Measurements from ENCODE around the gene MACROD2. TPM values are rescaled to one million over a fixed set of nuclear protein-coding genes. Genes with fewer than 3 reads are reported as not detected.

MACROD2 gene
- total and polyA plus RNA-seq, 8 donors, result 0.78 to 31.3 (median 10.9) TPM; not detected in 1

DNA sequence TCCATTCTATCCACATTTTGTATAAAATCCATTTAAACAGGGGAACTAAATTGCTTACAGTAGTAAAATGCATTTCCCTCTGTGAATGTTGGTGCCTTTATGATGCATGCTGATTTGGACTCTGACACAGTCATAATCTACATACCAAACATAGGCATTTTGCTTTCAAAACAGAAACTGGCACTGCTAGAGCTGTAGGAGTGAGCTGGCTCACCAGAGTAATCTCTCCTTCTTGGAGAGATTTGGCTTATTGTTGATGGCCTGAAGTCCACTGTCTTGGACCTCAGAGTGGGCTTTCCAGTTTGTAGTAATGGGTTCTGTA is 705.3 kb downstream of the MACROD2 start:
- Histone ChIP-seq H3K36me3 (no peaks in the 10 kb centered on the region), H3K27ac (peak overlapping the region in 1 of 5 donors; percentile 27), H3K4me3 (no peak overlapping the region), H3K9me3 (no peaks in the 10 kb centered on the region), H3K27me3 (no peaks in the 10 kb centered on the region), H3K4me1 (peaks cover 0 to 40% (median 5%) of the 10 kb centered on the region in 4 donors)
- TF ChIP-seq CTCF (IDR thresholded peaks at IDR 0.05) (no peak), POLR2AphosphoS5 (IDR thresholded peaks at IDR 0.05) (no peak), EP300 (IDR thresholded peaks at IDR 0.05) (no peak), POLR2A (IDR thresholded peaks at IDR 0.05) (no peak)
- intact Hi-C loops (cut with DNase I; ENCODE audit: low total_unique reads), result no loop called here
- DNase-seq, result peak in 1 of 2 donors; percentile 64

- no peak for TF ChIP-seq POLR2AphosphoS5 (IDR thresholded peaks at IDR 0.05)
- no peak for TF ChIP-seq POLR2A (IDR thresholded peaks at IDR 0.05)
- TF ChIP-seq CTCF (IDR thresholded peaks at IDR 0.05), result no peak
- TF ChIP-seq EP300 (IDR thresholded peaks at IDR 0.05), result no peak
- intact Hi-C loops (cut with DNase I; ENCODE audit: low total_unique reads), result no loop called here
- peaks cover 0 to 40% (median 5%) of the 10 kb centered on the region in 4 donors for H3K4me1 ChIP-seq
- no peaks in the 10 kb centered on the region for H3K9me3 ChIP-seq
- no peak overlapping the region for H3K4me3 ChIP-seq
- no peak for DNase-seq
- no peaks in the 10 kb centered on the region for H3K36me3 ChIP-seq
- H3K27me3 ChIP-seq, result no peaks in the 10 kb centered on the region
- 67 to 92% (median 80%) methylated on average over 4 of the region's 4 CpGs for WGBS, 5 donors
- no peak overlapping the region for H3K27ac ChIP-seq
Measured at GRCh38 chr20:14701326-14701725, 706.0 kb downstream of the MACROD2 start.

DNA sequence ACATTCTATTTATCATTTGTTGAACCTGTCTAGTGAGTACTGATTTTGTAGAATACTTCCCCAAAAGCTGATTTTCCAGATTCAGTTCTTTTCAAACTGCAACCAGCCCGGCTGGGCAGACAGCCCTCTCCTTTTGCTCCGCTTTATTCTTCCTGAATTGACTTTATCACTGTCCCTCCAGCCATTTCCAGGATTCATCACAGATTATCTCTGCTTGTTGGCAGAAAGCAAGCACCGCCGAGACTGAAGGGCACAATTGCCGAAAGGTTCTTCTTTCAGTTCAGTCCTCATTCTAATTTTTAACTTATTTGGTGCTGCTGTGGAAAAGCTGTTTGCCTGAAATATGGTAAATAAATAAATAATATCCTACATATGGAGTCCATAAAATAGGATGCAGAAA is 711.2 kb downstream of the MACROD2 start:
- intact Hi-C loops (cut with DNase I; ENCODE audit: low total_unique reads), result no loop called here
- no peak for DNase-seq
- Histone ChIP-seq H3K4me1 (peaks cover 0 to 14% (median 2%) of the 10 kb centered on the region in 4 donors), H3K4me3 (no peak overlapping the region), H3K36me3 (no peaks in the 10 kb centered on the region), H3K9me3 (no peaks in the 10 kb centered on the region), H3K27ac (no peak overlapping the region), H3K27me3 (no peaks in the 10 kb centered on the region)
- TF ChIP-seq CTCF (IDR thresholded peaks at IDR 0.05) (no peak), POLR2A (IDR thresholded peaks at IDR 0.05) (no peak)
- WGBS, 5 donors, result 80 to 92% (median 86%) methylated on average over 5 of the region's 5 CpGs

DNA sequence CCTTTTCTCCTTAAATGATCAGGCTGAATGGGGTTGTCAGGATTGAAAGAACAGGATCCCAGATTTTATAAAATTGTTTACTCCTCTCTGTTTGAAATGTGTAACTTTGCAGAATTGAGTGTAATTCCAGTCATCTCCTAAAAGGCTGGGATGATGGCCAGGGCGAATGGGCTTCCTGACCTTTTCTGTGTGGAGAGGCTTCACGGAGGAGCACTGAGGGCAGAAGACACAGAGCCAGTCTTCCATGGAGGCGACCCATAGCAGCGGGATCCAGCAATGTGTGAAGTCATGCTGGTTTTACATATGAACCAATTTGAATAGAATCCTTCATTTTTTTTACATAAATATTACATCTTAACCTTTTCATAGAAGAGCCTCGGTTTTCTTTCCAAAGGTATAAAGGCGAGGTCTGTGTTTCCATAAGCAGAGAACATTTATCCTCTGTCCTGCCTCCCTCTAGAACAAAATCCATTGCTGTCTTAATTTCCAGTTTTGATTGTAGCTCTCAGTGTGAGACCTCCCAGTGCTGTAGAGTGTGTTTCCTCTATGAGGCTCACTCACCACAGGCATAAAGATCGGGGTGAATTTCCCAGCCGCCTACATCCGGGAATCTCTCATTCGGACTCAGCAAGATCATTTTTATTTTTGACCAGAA is 711.8 kb downstream of the MACROD2 start:
- Histone ChIP-seq H3K4me3 (no peak overlapping the region), H3K27ac (no peak overlapping the region), H3K9me3 (no peaks in the 10 kb centered on the region), H3K36me3 (no peaks in the 10 kb centered on the region), H3K4me1 (peaks cover 0 to 19% (median 5%) of the 10 kb centered on the region in 4 donors), H3K27me3 (no peaks in the 10 kb centered on the region)
- WGBS, 5 donors, result 83 to 95% (median 92%) methylated on average over 10 of the region's 10 CpGs
- DNase-seq, result no peak
- intact Hi-C loops (cut with DNase I; ENCODE audit: low total_unique reads), result no loop called here
- no peak for TF ChIP-seq POLR2AphosphoS5 (IDR thresholded peaks at IDR 0.05)
- TF ChIP-seq EP300 (IDR thresholded peaks at IDR 0.05), result no peak
- no peak for TF ChIP-seq CTCF (IDR thresholded peaks at IDR 0.05)
- no peak for TF ChIP-seq POLR2A (IDR thresholded peaks at IDR 0.05)
